HCT116 (cell line): ENCODE measurements around the gene TBXAS1.

Experiments
- CBX3 ChIP-seq: IDR thresholded peaks from 2 replicates; pipeline ENCODE4 v1.6.1; 2012; ENCODE audit warnings: low read depth
- CTCF ChIP-seq, 3 experiments: fragments of 200-600 bp in 1 of 3; sonication (generic) in 1 of 3; IDR thresholded peaks in 2 of 3; conservative IDR thresholded peaks in 1 of 3; 2 replicates each; pipeline ENCODE4 v1.5.1; 2012 to 2017; ENCODE audit warnings: low read depth in 2 of 3, low read length in 2 of 3, antibody characterized with exemption in 1 of 3, borderline replicate concordance in 1 of 3, control low read depth in 1 of 3, mild to moderate bottlenecking in 1 of 3, mixed read lengths in 1 of 3, mixed run types in 1 of 3, moderate library complexity in 1 of 3; ENCODE audit not compliant: insufficient read depth in 1 of 3
- EZH2 ChIP-seq: fragments of 200-600 bp; sonication (generic); IDR thresholded peaks from 2 replicates; pipeline ENCODE4 v1.6.1; 2017; ENCODE audit warnings: antibody characterized with exemption, mixed run types
- EZH2phosphoT487 ChIP-seq: fragments of 200-600 bp; IDR thresholded peaks from 2 replicates; pipeline ENCODE4 v1.6.1; 2018; ENCODE audit warnings: antibody characterized with exemption, borderline replicate concordance
- FOSL1 ChIP-seq: IDR thresholded peaks from 2 replicates; pipeline ENCODE4 v1.6.1; 2012; ENCODE audit warnings: low read depth
- JUND ChIP-seq: IDR thresholded peaks from 2 replicates; pipeline ENCODE4 v1.6.1; 2012
- MAX ChIP-seq: IDR thresholded peaks from 2 replicates; pipeline ENCODE4 v1.6.1; 2012
- POLR2A ChIP-seq: IDR thresholded peaks from 2 replicates; pipeline ENCODE4 v1.7.0; 2011; ENCODE audit warnings: borderline replicate concordance; ENCODE audit not compliant: insufficient read depth, insufficient read length; ENCODE audit errors: extremely low read depth
- POLR2AphosphoS5 ChIP-seq: IDR thresholded peaks from 2 replicates; pipeline ENCODE4 v1.6.1; 2011; ENCODE audit warnings: mild to moderate bottlenecking, low read depth, low read length, moderate library complexity
- RAD21 ChIP-seq: IDR thresholded peaks from 2 replicates; pipeline ENCODE4 v1.6.1; 2012; ENCODE audit warnings: low read depth, mild to moderate bottlenecking
- SIN3A ChIP-seq: IDR thresholded peaks from 2 replicates; pipeline ENCODE4 v1.6.1; 2012; ENCODE audit warnings: low read depth
- SP1 ChIP-seq: IDR thresholded peaks from 2 replicates; pipeline ENCODE4 v1.6.1; 2012; ENCODE audit warnings: low read depth
- ZBTB33 ChIP-seq: IDR thresholded peaks from 2 replicates; pipeline ENCODE4 v1.6.1; 2011; ENCODE audit warnings: mild to moderate bottlenecking, low read length, moderate library complexity; ENCODE audit not compliant: insufficient replicate concordance; ENCODE audit errors: extremely low read depth
- ZNF274 ChIP-seq: fragments of 200-500 bp; sonication (Bioruptor generic); IDR thresholded peaks from 2 replicates; pipeline ENCODE4 v1.6.1; 2014; ENCODE audit warnings: mild to moderate bottlenecking, low read depth, low read length, inconsistent platforms

- TF ChIP-seq CTCF (IDR thresholded peaks at IDR 0.05 in 2 of 3, conservative IDR thresholded peaks at IDR 0.05 in 1 of 3; ENCODE audit: borderline replicate concordance in 1 of 3, insufficient read depth in 1 of 3, low read depth in 2 of 3, low read length in 2 of 3) (no peak), FOSL1 (no peak), SIN3A (no peak), ZNF274 (no peak), CBX3 (no peak), POLR2A (no peak), POLR2AphosphoS5 (no peak), SP1 (no peak), RAD21 (no peak), EZH2 (no peak), JUND (no peak), MAX (no peak), ZBTB33 (no peak), EZH2phosphoT487 (no peak)
These were observed 9.0 kb upstream of the TBXAS1 start for GRCh38 chr7:139820089-139820488.
